GM18519 (cell line): ENCODE results near the gene DMGDH.

Experiments
- ATAC-seq: cut with Tn5 transposase; IDR thresholded peaks from one replicate; pipeline ENCODE4 v1.9.1; 2021; ENCODE audit warnings: mild to moderate bottlenecking, moderate library complexity; ENCODE audit not compliant: unreplicated experiment, low FRiP score

Gene DMGDH

GRCh38 chr5:79020861-79021561, 48.5 kb downstream of the DMGDH start:
- no peak for ATAC-seq

- ATAC-seq = no peak
Measured at GRCh38 chr5:79014631-79015030, 54.8 kb downstream of the DMGDH start.

- no peak for ATAC-seq
Measured at GRCh38 chr5:79011869-79012268, 57.6 kb downstream of the DMGDH start.

- ATAC-seq = no peak
Measured at GRCh38 chr5:79011219-79011836, 58.1 kb downstream of the DMGDH start.

GRCh38 chr5:79008362-79008761, 61.1 kb downstream of the DMGDH start:
- no peak for ATAC-seq

GRCh38 chr5:79007872-79008271, 61.6 kb downstream of the DMGDH start:
- no peak for ATAC-seq

GRCh38 chr5:79005936-79006631, 63.4 kb downstream of the DMGDH start:
- ATAC-seq = no peak

- ATAC-seq = no peak
Measured at GRCh38 chr5:79005151-79005550, 64.3 kb downstream of the DMGDH start.

GRCh38 chr5:79002374-79002773, 67.1 kb downstream of the DMGDH start:
- ATAC-seq = no peak

GRCh38 chr5:79001471-79001870, 68.0 kb downstream of the DMGDH start:
- ATAC-seq = no peak

GRCh38 chr5:78997090-78997489, 72.4 kb downstream of the DMGDH start:
- ATAC-seq = no peak

GRCh38 chr5:78995521-78996007, 73.9 kb downstream of the DMGDH start:
- ATAC-seq = no peak

- ATAC-seq = no peak
Measured at GRCh38 chr5:78993165-78993564, 76.3 kb downstream of the DMGDH start.

GRCh38 chr5:78992146-78992545, 77.3 kb downstream of the DMGDH start:
- no peak for ATAC-seq

GRCh38 chr5:78989080-78989479, 80.4 kb downstream of the DMGDH start:
- ATAC-seq = no peak

- ATAC-seq = peak; percentile 30
Measured at GRCh38 chr5:78985725-78986223, 83.7 kb downstream of the DMGDH start.

GRCh38 chr5:78985116-78985724, 84.3 kb downstream of the DMGDH start, which contains the start of gene ARSB:
Gene ARSB (minus strand): TSS chr5:78985310. CDS start chr5:78985248, 62 bp downstream.
- ATAC-seq = peak; percentile 20

GRCh38 chr5:78984439-78985115, 84.9 kb downstream of the DMGDH start:
- ATAC-seq = peak; percentile 32

GRCh38 chr5:78983601-78984438, 85.7 kb downstream of the DMGDH start:
- ATAC-seq = no peak
